ENCODE results near the gene EPN1. TPM values are rescaled to one million over a fixed set of nuclear protein-coding genes. Genes with fewer than 3 reads are reported as not detected.

Gene EPN1
- total and polyA plus RNA-seq, 4 donors: 18.6 to 117 (median 77.8) TPM

DNA sequence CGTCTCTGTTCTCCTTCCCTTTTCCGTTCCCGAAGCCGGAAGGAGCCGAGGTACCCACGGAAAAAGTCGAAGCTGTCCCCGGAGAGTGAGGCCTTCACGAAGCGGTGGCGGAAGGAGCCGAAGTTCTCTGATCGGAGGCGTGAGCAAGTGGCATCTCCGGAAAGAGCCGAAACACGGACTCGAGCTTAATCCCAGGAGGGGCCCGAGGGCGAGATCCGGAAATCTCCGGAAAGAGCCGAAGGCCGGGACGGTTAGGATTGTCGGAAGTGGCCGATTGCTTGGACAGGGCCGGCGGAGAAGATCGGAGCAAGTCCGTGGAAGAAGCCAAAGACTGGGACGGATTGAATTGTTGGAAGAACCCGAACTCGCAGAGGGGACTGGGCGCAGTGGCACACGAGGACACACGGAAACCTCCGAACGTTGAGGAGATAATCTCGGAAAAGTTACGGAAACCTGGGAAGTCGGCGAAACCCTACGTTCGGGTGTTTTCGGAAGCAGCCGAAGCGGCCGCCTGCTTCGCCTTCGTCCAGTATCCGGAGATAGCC lies 20.6 kb upstream of the EPN1 start:
- Histone ChIP-seq H3K9me3 (ENCODE audit: control insufficient read depth in 4 of 4, low read length in 3 of 4) (no peaks in the 10 kb centered on the region), H3K27me3 (ENCODE audit: control insufficient read depth in 4 of 4, insufficient read depth in 4 of 4, low read length in 3 of 4) (no peaks in the 10 kb centered on the region), H3K9ac (ENCODE audit: low read depth in 1 of 2, low read length in 2 of 2) (peak overlapping the region; percentile 78 to 90), H3K27ac (ENCODE audit: low read depth in 1 of 2, low read length in 2 of 2) (peak overlapping the region; percentile 94 to 96), H3K4me1 (ENCODE audit: control insufficient read depth in 4 of 4, insufficient read depth in 4 of 4, low read length in 3 of 4) (peaks cover 8 to 40% (median 36%) of the 10 kb centered on the region in 4 donors), H3K36me3 (ENCODE audit: control insufficient read depth in 4 of 4, insufficient read depth in 3 of 4, low read depth in 1 of 4, low read length in 3 of 4) (peaks cover 0 to 4% (median 0%) of the 10 kb centered on the region in 4 donors), H3K4me3 (ENCODE audit: low read depth in 1 of 3, low read length in 3 of 3) (peak overlapping the region; percentile 76 to 89 (median 78))
- peak; percentile 96 for DNase-seq (ENCODE audit: low spot score)
- peak; percentile 41 for TF ChIP-seq FOXA1 (IDR thresholded peaks at IDR 0.05)
- peak; percentile 93 for TF ChIP-seq HNF4G (IDR thresholded peaks at IDR 0.05)
- TF ChIP-seq, protein P1, sequence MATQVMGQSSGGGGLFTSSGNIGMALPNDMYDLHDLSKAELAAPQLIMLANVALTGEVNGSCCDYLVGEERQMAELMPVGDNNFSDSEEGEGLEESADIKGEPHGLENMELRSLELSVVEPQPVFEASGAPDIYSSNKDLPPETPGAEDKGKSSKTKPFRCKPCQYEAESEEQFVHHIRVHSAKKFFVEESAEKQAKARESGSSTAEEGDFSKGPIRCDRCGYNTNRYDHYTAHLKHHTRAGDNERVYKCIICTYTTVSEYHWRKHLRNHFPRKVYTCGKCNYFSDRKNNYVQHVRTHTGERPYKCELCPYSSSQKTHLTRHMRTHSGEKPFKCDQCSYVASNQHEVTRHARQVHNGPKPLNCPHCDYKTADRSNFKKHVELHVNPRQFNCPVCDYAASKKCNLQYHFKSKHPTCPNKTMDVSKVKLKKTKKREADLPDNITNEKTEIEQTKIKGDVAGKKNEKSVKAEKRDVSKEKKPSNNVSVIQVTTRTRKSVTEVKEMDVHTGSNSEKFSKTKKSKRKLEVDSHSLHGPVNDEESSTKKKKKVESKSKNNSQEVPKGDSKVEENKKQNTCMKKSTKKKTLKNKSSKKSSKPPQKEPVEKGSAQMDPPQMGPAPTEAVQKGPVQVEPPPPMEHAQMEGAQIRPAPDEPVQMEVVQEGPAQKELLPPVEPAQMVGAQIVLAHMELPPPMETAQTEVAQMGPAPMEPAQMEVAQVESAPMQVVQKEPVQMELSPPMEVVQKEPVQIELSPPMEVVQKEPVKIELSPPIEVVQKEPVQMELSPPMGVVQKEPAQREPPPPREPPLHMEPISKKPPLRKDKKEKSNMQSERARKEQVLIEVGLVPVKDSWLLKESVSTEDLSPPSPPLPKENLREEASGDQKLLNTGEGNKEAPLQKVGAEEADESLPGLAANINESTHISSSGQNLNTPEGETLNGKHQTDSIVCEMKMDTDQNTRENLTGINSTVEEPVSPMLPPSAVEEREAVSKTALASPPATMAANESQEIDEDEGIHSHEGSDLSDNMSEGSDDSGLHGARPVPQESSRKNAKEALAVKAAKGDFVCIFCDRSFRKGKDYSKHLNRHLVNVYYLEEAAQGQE (IDR thresholded peaks at IDR 0.05): no peak
- TF ChIP-seq HNF4A (conservative IDR thresholded peaks at IDR 0.05): peak in 1 of 2 donors; percentile 6
- TF ChIP-seq EGR1 (IDR thresholded peaks at IDR 0.05; ENCODE audit: low read depth in 2 of 2): peak; percentile 23 to 53
- TF ChIP-seq GABPA (IDR thresholded peaks at IDR 0.05 in 1 of 2, conservative IDR thresholded peaks at IDR 0.05 in 1 of 2): peak; percentile 71 to 86
- TF ChIP-seq, protein P2, sequence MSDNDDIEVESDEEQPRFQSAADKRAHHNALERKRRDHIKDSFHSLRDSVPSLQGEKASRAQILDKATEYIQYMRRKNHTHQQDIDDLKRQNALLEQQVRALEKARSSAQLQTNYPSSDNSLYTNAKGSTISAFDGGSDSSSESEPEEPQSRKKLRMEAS (IDR thresholded peaks at IDR 0.05): no peak
- TF ChIP-seq SP1 (IDR thresholded peaks at IDR 0.05): no peak
- TF ChIP-seq, protein P3, sequence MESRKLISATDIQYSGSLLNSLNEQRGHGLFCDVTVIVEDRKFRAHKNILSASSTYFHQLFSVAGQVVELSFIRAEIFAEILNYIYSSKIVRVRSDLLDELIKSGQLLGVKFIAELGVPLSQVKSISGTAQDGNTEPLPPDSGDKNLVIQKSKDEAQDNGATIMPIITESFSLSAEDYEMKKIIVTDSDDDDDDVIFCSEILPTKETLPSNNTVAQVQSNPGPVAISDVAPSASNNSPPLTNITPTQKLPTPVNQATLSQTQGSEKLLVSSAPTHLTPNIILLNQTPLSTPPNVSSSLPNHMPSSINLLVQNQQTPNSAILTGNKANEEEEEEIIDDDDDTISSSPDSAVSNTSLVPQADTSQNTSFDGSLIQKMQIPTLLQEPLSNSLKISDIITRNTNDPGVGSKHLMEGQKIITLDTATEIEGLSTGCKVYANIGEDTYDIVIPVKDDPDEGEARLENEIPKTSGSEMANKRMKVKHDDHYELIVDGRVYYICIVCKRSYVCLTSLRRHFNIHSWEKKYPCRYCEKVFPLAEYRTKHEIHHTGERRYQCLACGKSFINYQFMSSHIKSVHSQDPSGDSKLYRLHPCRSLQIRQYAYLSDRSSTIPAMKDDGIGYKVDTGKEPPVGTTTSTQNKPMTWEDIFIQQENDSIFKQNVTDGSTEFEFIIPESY (IDR thresholded peaks at IDR 0.05): peak; percentile 96
- under 1% methylated on average over 52 of the region's 52 CpGs for WGBS

DNA sequence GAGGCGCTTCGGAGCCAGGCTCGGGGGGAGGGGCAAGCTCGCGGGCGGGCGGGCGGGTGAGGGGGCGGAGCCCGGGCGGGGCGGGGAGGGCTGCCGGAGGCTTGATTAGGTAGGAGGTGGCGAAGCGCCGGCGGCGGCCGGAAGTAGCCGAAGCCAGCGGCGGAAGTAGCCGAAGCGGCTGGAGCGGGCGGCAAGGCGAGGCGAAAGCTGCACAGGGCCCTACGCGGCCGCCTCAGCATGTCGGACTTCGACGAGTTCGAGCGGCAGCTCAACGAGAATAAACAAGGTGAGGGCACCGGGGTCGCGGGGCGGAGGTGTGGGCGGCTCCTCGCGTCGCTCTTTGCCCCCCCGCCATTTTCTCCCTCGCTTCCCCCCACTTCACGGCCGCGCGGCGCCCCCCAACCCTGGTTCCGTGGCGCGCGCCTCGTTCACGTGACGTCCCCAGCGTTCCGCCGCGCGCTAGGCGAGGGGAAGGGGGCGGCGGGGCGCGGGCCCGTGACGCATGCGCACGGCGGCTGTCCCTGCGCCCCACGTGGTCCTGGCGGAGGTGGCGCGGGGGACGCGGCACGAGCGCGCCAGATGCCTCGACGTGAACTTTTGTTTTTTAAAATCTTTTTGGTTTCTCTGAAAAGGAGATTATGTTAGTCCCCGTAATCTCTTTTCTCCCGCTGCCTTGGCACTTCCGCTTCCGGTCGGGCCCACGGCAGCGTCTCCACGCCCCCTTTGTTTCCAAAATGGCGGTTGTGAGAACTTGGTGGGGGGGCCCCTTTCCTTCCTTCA lies 20.0 kb upstream of the EPN1 start, which contains the start of gene U2AF2:
TSS of gene U2AF2 (plus strand) at position 168 of the 780 bp plus-strand sequence. CDS start at position 238, 70 bp downstream.
- H3K4me1 ChIP-seq (ENCODE audit: control insufficient read depth in 4 of 4, insufficient read depth in 4 of 4, low read length in 3 of 4): peaks cover 8 to 40% (median 36%) of the 10 kb centered on the region in 4 donors
- peak within 1 kb of the TSS; percentile 87 to 94 (median 89) for H3K4me3 ChIP-seq (ENCODE audit: low read depth in 1 of 3, low read length in 3 of 3)
- peak within 1 kb of the TSS; percentile 99 for H3K27ac ChIP-seq (ENCODE audit: low read depth in 1 of 2, low read length in 2 of 2)
- H3K27me3 ChIP-seq (ENCODE audit: control insufficient read depth in 4 of 4, insufficient read depth in 4 of 4, low read length in 3 of 4): no peaks in the 10 kb centered on the region
- under 1% methylated on average over 95 of the region's 95 CpGs for WGBS
- peak; percentile 99 for DNase-seq (ENCODE audit: low spot score)
- peak within 1 kb of the TSS; percentile 78 to 97 for H3K9ac ChIP-seq (ENCODE audit: low read depth in 1 of 2, low read length in 2 of 2)
- H3K9me3 ChIP-seq (ENCODE audit: control insufficient read depth in 4 of 4, low read length in 3 of 4): no peaks in the 10 kb centered on the region
- H3K36me3 ChIP-seq (ENCODE audit: control insufficient read depth in 4 of 4, insufficient read depth in 3 of 4, low read depth in 1 of 4, low read length in 3 of 4): peaks cover 0 to 5% (median 0%) of the 10 kb centered on the region in 4 donors
- TF ChIP-seq SP1 (IDR thresholded peaks at IDR 0.05) (no peak), GABPA (IDR thresholded peaks at IDR 0.05 in 1 of 2, conservative IDR thresholded peaks at IDR 0.05 in 1 of 2) (peak; percentile 84 to 90), YY1 (IDR thresholded peaks at IDR 0.05) (peak; percentile 98)
- TF ChIP-seq, protein P2 (IDR thresholded peaks at IDR 0.05): peak; percentile 74

Measured in liver (tissue), 9 donors.